ENCODE results near the gene TUFT1. TPM values are rescaled to one million over a fixed set of nuclear protein-coding genes. Genes with fewer than 3 reads are reported as not detected.

The TUFT1 gene
- polyA plus RNA-seq, 1 donor from 2014 or later, result 25.8 TPM

DNA sequence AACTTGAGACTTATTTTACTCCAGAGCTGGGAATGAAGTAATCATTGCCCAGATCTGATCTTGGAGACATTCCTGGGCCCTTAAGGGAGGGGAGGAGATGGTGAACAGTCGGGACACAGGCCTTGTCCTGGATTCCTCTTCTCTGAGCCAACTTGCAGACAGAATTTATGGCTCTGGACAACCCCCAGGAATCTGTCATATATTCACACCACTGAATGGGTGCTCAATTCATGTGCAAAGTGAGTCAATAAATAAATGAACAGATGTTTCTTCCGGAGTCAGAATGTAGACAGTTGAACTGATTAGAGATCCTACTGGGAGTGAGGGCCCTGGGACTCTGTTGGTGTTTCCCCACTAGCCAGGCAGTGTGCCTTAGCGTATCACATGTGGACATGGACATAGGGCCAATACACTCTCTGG, 2.6 kb downstream of the TUFT1 start:
- Histone ChIP-seq H3K27me3 (ENCODE audit: insufficient read depth, low read depth, low read length) (no peaks in the 10 kb centered on the region), H3K36me3 (ENCODE audit: insufficient read depth, low read length) (no peaks in the 10 kb centered on the region), H3K9me3 (ENCODE audit: low read length) (no peaks in the 10 kb centered on the region), H3K9me2 (ENCODE audit: insufficient read depth, low read length) (no peaks in the 10 kb centered on the region), H3K4me3 (ENCODE audit: low read length) (no peak overlapping the region), H3F3A (ENCODE audit: insufficient read depth, low read length, poor library complexity, severe bottlenecking) (no peaks in the 10 kb centered on the region), H3K9ac (ENCODE audit: low read length) (no peak overlapping the region), H3K79me2 (replicated peaks; ENCODE audit: insufficient read depth, low read length) (peaks cover 17% of the 10 kb centered on the region), H2AFZ (ENCODE audit: low read depth, low read length) (no peak overlapping the region), H3K27ac (ENCODE audit: low read length) (no peak overlapping the region), H3K4me2 (ENCODE audit: low read length) (no peak overlapping the region), H4K20me1 (ENCODE audit: insufficient read depth) (no peaks in the 10 kb centered on the region)
- no peak for TF ChIP-seq SMC3 (conservative IDR thresholded peaks at IDR 0.05; ENCODE audit: poor library complexity)
- no peak for TF ChIP-seq RAD21 (conservative IDR thresholded peaks at IDR 0.05)
- TF ChIP-seq, protein P1, sequence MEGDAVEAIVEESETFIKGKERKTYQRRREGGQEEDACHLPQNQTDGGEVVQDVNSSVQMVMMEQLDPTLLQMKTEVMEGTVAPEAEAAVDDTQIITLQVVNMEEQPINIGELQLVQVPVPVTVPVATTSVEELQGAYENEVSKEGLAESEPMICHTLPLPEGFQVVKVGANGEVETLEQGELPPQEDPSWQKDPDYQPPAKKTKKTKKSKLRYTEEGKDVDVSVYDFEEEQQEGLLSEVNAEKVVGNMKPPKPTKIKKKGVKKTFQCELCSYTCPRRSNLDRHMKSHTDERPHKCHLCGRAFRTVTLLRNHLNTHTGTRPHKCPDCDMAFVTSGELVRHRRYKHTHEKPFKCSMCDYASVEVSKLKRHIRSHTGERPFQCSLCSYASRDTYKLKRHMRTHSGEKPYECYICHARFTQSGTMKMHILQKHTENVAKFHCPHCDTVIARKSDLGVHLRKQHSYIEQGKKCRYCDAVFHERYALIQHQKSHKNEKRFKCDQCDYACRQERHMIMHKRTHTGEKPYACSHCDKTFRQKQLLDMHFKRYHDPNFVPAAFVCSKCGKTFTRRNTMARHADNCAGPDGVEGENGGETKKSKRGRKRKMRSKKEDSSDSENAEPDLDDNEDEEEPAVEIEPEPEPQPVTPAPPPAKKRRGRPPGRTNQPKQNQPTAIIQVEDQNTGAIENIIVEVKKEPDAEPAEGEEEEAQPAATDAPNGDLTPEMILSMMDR (IDR thresholded peaks at IDR 0.05; ENCODE audit: poor library complexity, severe bottlenecking), result no peak
- no peak for TF ChIP-seq EP300 (conservative IDR thresholded peaks at IDR 0.05; ENCODE audit: poor library complexity, severe bottlenecking)
- no peak for TF ChIP-seq EZH2 (IDR thresholded peaks at IDR 0.05; ENCODE audit: borderline replicate concordance, insufficient read depth, low read length, poor library complexity, severe bottlenecking)
- TF ChIP-seq TAF1 (IDR thresholded peaks at IDR 0.05; ENCODE audit: low read depth), result no peak
- TF ChIP-seq REST (IDR thresholded peaks at IDR 0.05; ENCODE audit: borderline replicate concordance), result no peak
- TF ChIP-seq MXI1 (conservative IDR thresholded peaks at IDR 0.05; ENCODE audit: poor library complexity, severe bottlenecking), result no peak
- TF ChIP-seq POLR2AphosphoS5 (IDR thresholded peaks at IDR 0.05), result no peak

- Histone ChIP-seq H2AFZ (ENCODE audit: low read depth, low read length) (no peak overlapping the region), H4K20me1 (ENCODE audit: insufficient read depth) (no peaks in the 10 kb centered on the region), H3K79me2 (replicated peaks; ENCODE audit: insufficient read depth, low read length) (peaks cover 17% of the 10 kb centered on the region), H3K4me2 (ENCODE audit: low read length) (no peak overlapping the region), H3K36me3 (ENCODE audit: insufficient read depth, low read length) (no peaks in the 10 kb centered on the region), H3K9me3 (ENCODE audit: low read length) (no peaks in the 10 kb centered on the region), H3K27ac (ENCODE audit: low read length) (no peak overlapping the region), H3K9ac (ENCODE audit: low read length) (no peak overlapping the region), H3K4me3 (ENCODE audit: low read length) (no peak overlapping the region), H3K27me3 (ENCODE audit: insufficient read depth, low read depth, low read length) (no peaks in the 10 kb centered on the region), H3F3A (ENCODE audit: insufficient read depth, low read length, poor library complexity, severe bottlenecking) (no peaks in the 10 kb centered on the region), H3K9me2 (ENCODE audit: insufficient read depth, low read length) (no peaks in the 10 kb centered on the region)
- TF ChIP-seq EP300 (conservative IDR thresholded peaks at IDR 0.05; ENCODE audit: poor library complexity, severe bottlenecking), result no peak
- TF ChIP-seq MXI1 (conservative IDR thresholded peaks at IDR 0.05; ENCODE audit: poor library complexity, severe bottlenecking), result no peak
- no peak for TF ChIP-seq POLR2AphosphoS5 (IDR thresholded peaks at IDR 0.05)
- TF ChIP-seq TAF1 (IDR thresholded peaks at IDR 0.05; ENCODE audit: low read depth), result no peak
- no peak for TF ChIP-seq EZH2 (IDR thresholded peaks at IDR 0.05; ENCODE audit: borderline replicate concordance, insufficient read depth, low read length, poor library complexity, severe bottlenecking)
- TF ChIP-seq, protein P1 (IDR thresholded peaks at IDR 0.05; ENCODE audit: poor library complexity, severe bottlenecking), result no peak
- no peak for TF ChIP-seq RAD21 (conservative IDR thresholded peaks at IDR 0.05)
- no peak for TF ChIP-seq REST (IDR thresholded peaks at IDR 0.05; ENCODE audit: borderline replicate concordance)
- TF ChIP-seq SMC3 (conservative IDR thresholded peaks at IDR 0.05; ENCODE audit: poor library complexity), result no peak
These were observed 5.4 kb downstream of the TUFT1 start for GRCh38 chr1:151545542-151545941.
